NOMO-1 treated with dmso at 0.1 percent for 144 hours (cell line): Measurements from ENCODE around the gene OBSCN.
"Not testable (repeated sequence)": the region's sequence is repeated elsewhere in the genome, so short reads cannot be mapped to it uniquely, and the experiment has no call there.

ENCODE experiments used
- DNase-seq: peaks from one replicate; lab custom pipeline; 2025; ENCODE audit not compliant: unreplicated experiment; lab: John Stamatoyannopoulos, UW

The OBSCN gene

GRCh38 chr1:228169345-228169744 is 38.5 kb upstream of the OBSCN start:
- no peak for DNase-seq

- no peak for DNase-seq
These were observed 37.2 kb upstream of the OBSCN start for GRCh38 chr1:228170666-228171065.

- DNase-seq: no peak
These were observed 36.5 kb upstream of the OBSCN start for GRCh38 chr1:228171221-228171891.

GRCh38 chr1:228172591-228173527 is 35.0 kb upstream of the OBSCN start:
- no peak for DNase-seq

- not testable (repeated sequence) for DNase-seq
These were observed 34.0 kb upstream of the OBSCN start for GRCh38 chr1:228173528-228174481.

- DNase-seq: no peak
These were observed 33.1 kb upstream of the OBSCN start for GRCh38 chr1:228174482-228175315.

GRCh38 chr1:228175316-228176023 is 32.4 kb upstream of the OBSCN start:
- DNase-seq: no peak

- DNase-seq: no peak
These were observed 31.8 kb upstream of the OBSCN start for GRCh38 chr1:228176024-228176395.

- no peak for DNase-seq
These were observed 31.2 kb upstream of the OBSCN start for GRCh38 chr1:228176461-228177182.

GRCh38 chr1:228177183-228177475 is 30.7 kb upstream of the OBSCN start:
- no peak for DNase-seq

- DNase-seq: no peak
These were observed 29.8 kb upstream of the OBSCN start for GRCh38 chr1:228177721-228178710.

- no peak for DNase-seq
These were observed 28.8 kb upstream of the OBSCN start for GRCh38 chr1:228178737-228179684.

- DNase-seq: no peak
These were observed 27.4 kb upstream of the OBSCN start for GRCh38 chr1:228180271-228180958.

- no peak for DNase-seq
These were observed 26.7 kb upstream of the OBSCN start for GRCh38 chr1:228180959-228181644.

GRCh38 chr1:228181645-228182034 is 26.2 kb upstream of the OBSCN start:
- no peak for DNase-seq
